Measurements from ENCODE around the gene COG5.

- TF ChIP-seq GATA2 (IDR thresholded peaks at IDR 0.05; ENCODE audit: low read depth, low read length) (no peak), GATA3 (IDR thresholded peaks at IDR 0.05; ENCODE audit: low read depth, low read length) (no peak)
Observed at GRCh38 chr7:107185716-107186115, 378.0 kb downstream of the COG5 start.
